ENCODE measurements around the gene MLXIP. TPM values are rescaled to one million over a fixed set of nuclear protein-coding genes. Genes with fewer than 3 reads are reported as not detected.
A peak's percentile ranks its signal among the peaks of the same experiment; 100 is the strongest.

The MLXIP gene
- total and polyA plus RNA-seq, 12 donors: 13.7 to 98.1 (median 40.1) TPM

DNA sequence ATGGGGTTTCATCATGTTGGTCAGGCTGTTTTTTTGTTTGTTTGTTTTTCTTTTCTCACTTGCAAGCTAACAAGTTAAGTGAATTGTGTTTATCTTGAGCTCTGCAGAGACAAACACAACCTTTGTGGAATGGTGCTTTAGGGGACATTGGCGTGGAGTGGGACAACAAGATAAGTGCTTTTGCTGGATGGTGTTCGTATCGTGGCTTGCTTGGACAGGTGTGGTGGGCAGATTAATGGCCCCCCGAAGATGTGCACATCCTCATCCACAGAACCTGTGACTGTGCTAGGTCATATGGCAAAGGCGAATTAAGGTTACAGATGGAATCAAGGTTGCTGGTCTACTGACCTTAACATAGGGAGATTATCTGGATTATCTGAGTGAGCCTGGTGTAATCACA, 7.0 kb downstream of the MLXIP start:
- H3K36me3 ChIP-seq (replicated peaks in 1 of 2): peaks cover 0 to 23% of the 10 kb centered on the region in 2 donors
- no peaks in the 10 kb centered on the region for H3K9me3 ChIP-seq (replicated peaks in 1 of 3)
- no peak overlapping the region for H3K4me3 ChIP-seq
- WGBS, 4 donors: 79 to 93% (median 87%) methylated on average over 5 of the region's 5 CpGs
- intact Hi-C loops (cut with DNase I): no loop called here
- peaks cover 33 to 80% of the 10 kb centered on the region in 2 donors for H3K4me1 ChIP-seq (replicated peaks in 1 of 2)
- H3K27me3 ChIP-seq: no peaks in the 10 kb centered on the region
- DNase-seq: no peak
- TF ChIP-seq CTCF (IDR thresholded peaks at IDR 0.05): no peak
- no peak for TF ChIP-seq POLR2A (IDR thresholded peaks at IDR 0.05)
- H3K27ac ChIP-seq: no peak overlapping the region

GRCh38 chr12:122086116-122086515, 7.6 kb downstream of the MLXIP start:
- 67 to 88% (median 86%) methylated on average over 8 of the region's 8 CpGs for WGBS, 4 donors
- peaks cover 28 to 80% of the 10 kb centered on the region in 2 donors for H3K4me1 ChIP-seq (replicated peaks in 1 of 2)
- DNase-seq: peak in 1 of 7 donors; percentile 5

DNA sequence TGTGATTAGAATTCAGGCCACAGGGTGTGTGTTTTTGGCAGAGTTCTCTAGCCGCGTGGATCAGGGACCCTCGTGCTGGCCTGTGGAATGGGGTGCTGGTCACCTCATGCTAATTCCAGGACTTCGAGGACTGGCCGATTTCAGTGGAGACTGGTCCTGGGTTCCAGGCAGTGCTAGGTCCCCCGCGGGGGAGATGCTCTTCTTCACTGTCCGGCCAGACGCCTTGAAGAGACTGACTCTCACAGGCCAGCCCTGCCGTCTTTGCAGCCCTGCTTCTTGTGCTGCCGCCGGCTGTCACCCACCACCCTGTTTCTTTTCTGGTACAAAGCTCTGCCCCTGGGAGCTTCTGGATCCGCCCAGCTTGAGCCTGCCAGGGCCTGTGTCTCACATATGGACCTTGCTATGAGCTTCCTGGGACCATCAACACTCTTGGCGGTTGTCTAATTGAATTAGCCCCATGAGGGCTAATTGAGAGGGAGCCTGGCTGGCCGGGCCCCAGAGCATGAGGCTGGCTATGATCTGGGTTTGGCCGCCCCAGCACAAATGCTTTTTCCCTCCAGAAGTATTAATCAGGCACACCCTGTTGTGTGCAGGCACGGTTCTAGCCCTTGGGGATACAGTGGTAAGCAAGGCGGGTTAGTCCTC, 8.2 kb downstream of the MLXIP start:
- peak overlapping the region in 3 of 5 donors; percentile 12 to 45 (median 35) for H3K27ac ChIP-seq
- no peaks in the 10 kb centered on the region for H3K27me3 ChIP-seq
- intact Hi-C loops (cut with DNase I): no loop called here
- TF ChIP-seq POLR2A (IDR thresholded peaks at IDR 0.05): no peak
- TF ChIP-seq CTCF (IDR thresholded peaks at IDR 0.05): no peak
- H3K4me1 ChIP-seq (replicated peaks in 1 of 2): peaks cover 28 to 80% of the 10 kb centered on the region in 2 donors
- H3K9me3 ChIP-seq (replicated peaks in 1 of 3): no peaks in the 10 kb centered on the region
- peaks cover 0 to 23% of the 10 kb centered on the region in 2 donors for H3K36me3 ChIP-seq (replicated peaks in 1 of 2)
- no peak for DNase-seq
- no peak overlapping the region for H3K4me3 ChIP-seq
- WGBS, 4 donors: 79 to 89% (median 86%) methylated on average over 10 to 18 of the region's 18 CpGs

More at GRCh38 chr12:122086116-122086515, 7.6 kb downstream of the MLXIP start:
- intact Hi-C loops (cut with DNase I): no loop called here
- peaks cover 0 to 23% of the 10 kb centered on the region in 2 donors for H3K36me3 ChIP-seq (replicated peaks in 1 of 2)
- no peak overlapping the region for H3K4me3 ChIP-seq
- no peaks in the 10 kb centered on the region for H3K27me3 ChIP-seq
- TF ChIP-seq POLR2A (IDR thresholded peaks at IDR 0.05) (no peak), CTCF (IDR thresholded peaks at IDR 0.05) (no peak)
- H3K27ac ChIP-seq: no peak overlapping the region
- no peaks in the 10 kb centered on the region for H3K9me3 ChIP-seq (replicated peaks in 1 of 3)

GRCh38 chr12:122087431-122088178, 9.0 kb downstream of the MLXIP start:
- Histone ChIP-seq H3K4me1 (replicated peaks in 1 of 2) (peaks cover 23 to 80% of the 10 kb centered on the region in 2 donors), H3K36me3 (replicated peaks in 1 of 2) (peaks cover 0 to 23% of the 10 kb centered on the region in 2 donors), H3K4me3 (no peak overlapping the region), H3K27me3 (no peaks in the 10 kb centered on the region), H3K9me3 (replicated peaks in 1 of 3) (no peaks in the 10 kb centered on the region), H3K27ac (peak overlapping the region in 3 of 5 donors; percentile 12 to 45 (median 45))
- 75 to 92% (median 81%) methylated on average over 15 to 17 of the region's 17 CpGs for WGBS, 4 donors
- TF ChIP-seq POLR2A (IDR thresholded peaks at IDR 0.05) (no peak), CTCF (IDR thresholded peaks at IDR 0.05) (no peak)
- no peak for DNase-seq
- intact Hi-C loops (cut with DNase I): no loop called here
